HepG2 (cell line): Measurements from ENCODE around the gene KCNAB1. TPM values are rescaled to one million over a fixed set of nuclear protein-coding genes. Genes with fewer than 3 reads are reported as not detected.

ENCODE experiments used
- ADNP ChIP-seq: sonication (generic); formaldehyde crosslinking; IDR thresholded peaks from 2 replicates; pipeline ENCODE4 v1.4.0; 2020; ENCODE audit warnings: missing genetic modification reagents
- EHMT2 ChIP-seq: fragments of 200-600 bp; sonication (generic); IDR thresholded peaks from 2 replicates; pipeline ENCODE4 v1.7.0; 2017; ENCODE audit warnings: antibody characterized with exemption, low read depth, low read length, borderline replicate concordance
- ISL2 ChIP-seq: sonication (generic); formaldehyde crosslinking; IDR thresholded peaks from 2 replicates; pipeline ENCODE4 v1.5.0; 2020; ENCODE audit warnings: missing genetic modification reagents
- PAWR ChIP-seq: sonication (generic); formaldehyde crosslinking; IDR thresholded peaks from 2 replicates; pipeline ENCODE4 v1.4.0; 2020; ENCODE audit warnings: missing genetic modification reagents, mild to moderate bottlenecking, borderline replicate concordance
- RNF2 ChIP-seq: fragments of 450-650 bp; conservative IDR thresholded peaks from 2 replicates; pipeline ENCODE4 v1.6.1; 2016; ENCODE audit warnings: low read depth
- RORA ChIP-seq: sonication (generic); formaldehyde crosslinking; IDR thresholded peaks from 2 replicates; pipeline ENCODE4 v1.5.0; 2020; ENCODE audit warnings: mild to moderate bottlenecking, missing genetic modification reagents, moderate library complexity
- SALL1 ChIP-seq: sonication (generic); formaldehyde crosslinking; IDR thresholded peaks from 2 replicates; pipeline ENCODE4 v1.8.0; 2022; ENCODE audit warnings: mild to moderate bottlenecking, missing genetic modification reagents
- SCMH1 ChIP-seq: sonication (generic); formaldehyde crosslinking; IDR thresholded peaks from 2 replicates; pipeline ENCODE4 v1.9.0; 2021; ENCODE audit warnings: missing genetic modification reagents, mild to moderate bottlenecking, borderline replicate concordance
- ZNF44 ChIP-seq: sonication (generic); formaldehyde crosslinking; IDR thresholded peaks from 2 replicates; pipeline ENCODE4 v1.5.1; 2020; ENCODE audit warnings: mild to moderate bottlenecking, missing genetic modification reagents
- ZNF749 ChIP-seq: sonication (generic); formaldehyde crosslinking; IDR thresholded peaks from 2 replicates; pipeline ENCODE4 v1.8.0; 2022; ENCODE audit warnings: mild to moderate bottlenecking, missing genetic modification reagents, moderate library complexity, borderline replicate concordance
- ZNF83 ChIP-seq: sonication (generic); formaldehyde crosslinking; IDR thresholded peaks from 2 replicates; pipeline ENCODE4 v1.4.0; 2020; ENCODE audit warnings: missing genetic modification reagents, mild to moderate bottlenecking, borderline replicate concordance
- polyA plus RNA-seq, 8 experiments: library from polyadenylated mRNA; depleted of rRNA in 3 of 8; stranded (reverse) in 7 of 8; unstranded in 1 of 8; fragments of >200 nt; fragmentation: Illumina TruSeq in 4 of 8; extraction: Trizol in 4 of 8; gene quantifications; 2 replicates each; pipeline versions ENCODE4 v1.2.1 to v1.2.3, GENCODE V29; 2011 to 2016; ENCODE audit warnings: low read depth in 4 of 8, missing spikeins in 1 of 8, mixed read lengths in 1 of 8; ENCODE audit not compliant: insufficient read depth in 1 of 8
- total RNA-seq, 5 experiments: library from RNA; depleted of rRNA; stranded (reverse); fragments of >200 nt; fragmentation: Illumina TruSeq; extraction: Trizol; gene quantifications; 2 replicates each; pipeline ENCODE4 v1.2.3, GENCODE V29; 2016; ENCODE audit warnings: low read depth in 1 of 5
- TF ChIP-seq, protein P1 (sequence below): sonication (generic); formaldehyde crosslinking; IDR thresholded peaks from 2 replicates; pipeline ENCODE4 v1.4.0; 2020; ENCODE audit warnings: missing genetic modification reagents, borderline replicate concordance
- TF ChIP-seq, protein P2 (sequence below): sonication (generic); formaldehyde crosslinking; IDR thresholded peaks from 2 replicates; pipeline ENCODE4 v1.4.0; 2020; ENCODE audit warnings: missing genetic modification reagents
- TF ChIP-seq, protein P3 (sequence below): sonication (generic); formaldehyde crosslinking; IDR thresholded peaks from 2 replicates; pipeline ENCODE4 v1.4.0; 2020; ENCODE audit warnings: missing genetic modification reagents, borderline replicate concordance
- TF ChIP-seq, protein P4 (sequence below): sonication (generic); formaldehyde crosslinking; IDR thresholded peaks from 2 replicates; pipeline ENCODE4 v1.4.0; 2020; ENCODE audit warnings: missing genetic modification reagents, borderline replicate concordance
- TF ChIP-seq, protein P5 (sequence below): sonication (generic); formaldehyde crosslinking; IDR thresholded peaks from 2 replicates; pipeline ENCODE4 v1.5.0; 2020; ENCODE audit warnings: mild to moderate bottlenecking, missing genetic modification reagents

The KCNAB1 gene
- total and polyA plus RNA-seq, 2 of the 13 experiments (the other 11 are each of a cell fraction or from before 2014, with no cell fraction given): not detected

DNA sequence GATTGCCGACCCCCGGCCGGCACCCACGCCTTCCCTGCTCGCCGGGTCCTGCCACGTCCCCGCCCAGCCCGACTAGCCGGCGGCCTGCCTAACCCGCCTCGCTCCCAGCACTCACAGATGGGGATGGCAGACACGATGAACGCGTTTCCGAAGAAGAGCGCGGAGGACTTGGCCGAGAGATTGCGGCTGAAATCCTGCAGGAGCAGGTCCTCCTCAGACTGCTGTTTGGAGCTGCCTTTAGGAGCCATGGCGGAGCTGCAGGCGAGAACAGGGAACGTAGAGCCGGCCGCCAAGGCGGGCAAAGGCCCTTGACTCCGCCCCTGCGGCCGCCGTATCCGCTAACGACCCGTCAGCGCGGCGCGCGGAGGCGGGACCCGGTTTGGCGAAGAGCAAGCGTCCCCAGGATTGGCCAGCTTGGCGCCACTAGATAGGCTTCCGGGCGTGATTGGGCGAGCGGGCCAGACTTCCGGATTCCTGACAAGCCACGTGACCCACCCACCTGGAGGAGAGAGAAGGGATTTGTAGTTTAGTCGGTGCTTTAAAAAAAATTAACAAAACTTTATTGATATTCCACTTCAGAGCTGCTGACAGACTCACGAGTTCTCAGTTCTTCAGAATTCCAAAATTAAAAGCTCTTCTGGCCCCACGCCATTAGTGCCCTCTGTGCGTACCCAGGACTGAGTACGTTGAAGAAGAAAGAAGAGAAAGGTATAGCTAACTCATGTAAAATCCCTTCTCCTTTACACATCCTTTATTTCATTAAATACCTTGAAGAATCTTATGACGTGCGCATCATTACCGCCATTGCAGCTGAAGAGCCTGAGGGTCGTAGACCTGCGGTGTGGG is 434.7 kb downstream of the KCNAB1 start, which contains the start of gene SSR3 (continued):
- TF ChIP-seq RORA (CRISPR knock-in tag): no peak
- TF ChIP-seq, protein P1, sequence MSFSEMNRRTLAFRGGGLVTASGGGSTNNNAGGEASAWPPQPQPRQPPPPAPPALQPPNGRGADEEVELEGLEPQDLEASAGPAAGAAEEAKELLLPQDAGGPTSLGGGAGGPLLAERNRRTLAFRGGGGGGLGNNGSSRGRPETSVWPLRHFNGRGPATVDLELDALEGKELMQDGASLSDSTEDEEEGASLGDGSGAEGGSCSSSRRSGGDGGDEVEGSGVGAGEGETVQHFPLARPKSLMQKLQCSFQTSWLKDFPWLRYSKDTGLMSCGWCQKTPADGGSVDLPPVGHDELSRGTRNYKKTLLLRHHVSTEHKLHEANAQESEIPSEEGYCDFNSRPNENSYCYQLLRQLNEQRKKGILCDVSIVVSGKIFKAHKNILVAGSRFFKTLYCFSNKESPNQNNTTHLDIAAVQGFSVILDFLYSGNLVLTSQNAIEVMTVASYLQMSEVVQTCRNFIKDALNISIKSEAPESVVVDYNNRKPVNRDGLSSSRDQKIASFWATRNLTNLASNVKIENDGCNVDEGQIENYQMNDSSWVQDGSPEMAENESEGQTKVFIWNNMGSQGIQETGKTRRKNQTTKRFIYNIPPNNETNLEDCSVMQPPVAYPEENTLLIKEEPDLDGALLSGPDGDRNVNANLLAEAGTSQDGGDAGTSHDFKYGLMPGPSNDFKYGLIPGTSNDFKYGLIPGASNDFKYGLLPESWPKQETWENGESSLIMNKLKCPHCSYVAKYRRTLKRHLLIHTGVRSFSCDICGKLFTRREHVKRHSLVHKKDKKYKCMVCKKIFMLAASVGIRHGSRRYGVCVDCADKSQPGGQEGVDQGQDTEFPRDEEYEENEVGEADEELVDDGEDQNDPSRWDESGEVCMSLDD: 0 out of 2 replicates have a peak, but pooled peaks have one; percentile 6
- TF ChIP-seq, protein P2, sequence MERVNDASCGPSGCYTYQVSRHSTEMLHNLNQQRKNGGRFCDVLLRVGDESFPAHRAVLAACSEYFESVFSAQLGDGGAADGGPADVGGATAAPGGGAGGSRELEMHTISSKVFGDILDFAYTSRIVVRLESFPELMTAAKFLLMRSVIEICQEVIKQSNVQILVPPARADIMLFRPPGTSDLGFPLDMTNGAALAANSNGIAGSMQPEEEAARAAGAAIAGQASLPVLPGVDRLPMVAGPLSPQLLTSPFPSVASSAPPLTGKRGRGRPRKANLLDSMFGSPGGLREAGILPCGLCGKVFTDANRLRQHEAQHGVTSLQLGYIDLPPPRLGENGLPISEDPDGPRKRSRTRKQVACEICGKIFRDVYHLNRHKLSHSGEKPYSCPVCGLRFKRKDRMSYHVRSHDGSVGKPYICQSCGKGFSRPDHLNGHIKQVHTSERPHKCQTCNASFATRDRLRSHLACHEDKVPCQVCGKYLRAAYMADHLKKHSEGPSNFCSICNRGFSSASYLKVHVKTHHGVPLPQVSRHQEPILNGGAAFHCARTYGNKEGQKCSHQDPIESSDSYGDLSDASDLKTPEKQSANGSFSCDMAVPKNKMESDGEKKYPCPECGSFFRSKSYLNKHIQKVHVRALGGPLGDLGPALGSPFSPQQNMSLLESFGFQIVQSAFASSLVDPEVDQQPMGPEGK: no peak
- TF ChIP-seq, protein P3, sequence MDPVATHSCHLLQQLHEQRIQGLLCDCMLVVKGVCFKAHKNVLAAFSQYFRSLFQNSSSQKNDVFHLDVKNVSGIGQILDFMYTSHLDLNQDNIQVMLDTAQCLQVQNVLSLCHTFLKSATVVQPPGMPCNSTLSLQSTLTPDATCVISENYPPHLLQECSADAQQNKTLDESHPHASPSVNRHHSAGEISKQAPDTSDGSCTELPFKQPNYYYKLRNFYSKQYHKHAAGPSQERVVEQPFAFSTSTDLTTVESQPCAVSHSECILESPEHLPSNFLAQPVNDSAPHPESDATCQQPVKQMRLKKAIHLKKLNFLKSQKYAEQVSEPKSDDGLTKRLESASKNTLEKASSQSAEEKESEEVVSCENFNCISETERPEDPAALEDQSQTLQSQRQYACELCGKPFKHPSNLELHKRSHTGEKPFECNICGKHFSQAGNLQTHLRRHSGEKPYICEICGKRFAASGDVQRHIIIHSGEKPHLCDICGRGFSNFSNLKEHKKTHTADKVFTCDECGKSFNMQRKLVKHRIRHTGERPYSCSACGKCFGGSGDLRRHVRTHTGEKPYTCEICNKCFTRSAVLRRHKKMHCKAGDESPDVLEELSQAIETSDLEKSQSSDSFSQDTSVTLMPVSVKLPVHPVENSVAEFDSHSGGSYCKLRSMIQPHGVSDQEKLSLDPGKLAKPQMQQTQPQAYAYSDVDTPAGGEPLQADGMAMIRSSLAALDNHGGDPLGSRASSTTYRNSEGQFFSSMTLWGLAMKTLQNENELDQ: no peak
- peak; percentile 63; the same call in 1 of the 2 replicates for TF ChIP-seq ISL2 (CRISPR knock-in tag)
- TF ChIP-seq ZNF83: no peak; the same call in 1 of the 2 replicates
- TF ChIP-seq ADNP: no peak
- peak; percentile 75; the same call in 1 of the 2 replicates for TF ChIP-seq SALL1 (CRISPR knock-in tag)
- TF ChIP-seq EHMT2: no peak
- no peak for TF ChIP-seq SCMH1
- TF ChIP-seq, protein P4, sequence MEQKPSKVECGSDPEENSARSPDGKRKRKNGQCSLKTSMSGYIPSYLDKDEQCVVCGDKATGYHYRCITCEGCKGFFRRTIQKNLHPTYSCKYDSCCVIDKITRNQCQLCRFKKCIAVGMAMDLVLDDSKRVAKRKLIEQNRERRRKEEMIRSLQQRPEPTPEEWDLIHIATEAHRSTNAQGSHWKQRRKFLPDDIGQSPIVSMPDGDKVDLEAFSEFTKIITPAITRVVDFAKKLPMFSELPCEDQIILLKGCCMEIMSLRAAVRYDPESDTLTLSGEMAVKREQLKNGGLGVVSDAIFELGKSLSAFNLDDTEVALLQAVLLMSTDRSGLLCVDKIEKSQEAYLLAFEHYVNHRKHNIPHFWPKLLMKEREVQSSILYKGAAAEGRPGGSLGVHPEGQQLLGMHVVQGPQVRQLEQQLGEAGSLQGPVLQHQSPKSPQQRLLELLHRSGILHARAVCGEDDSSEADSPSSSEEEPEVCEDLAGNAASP: peak; percentile 47; the same call in 1 of the 2 replicates
- TF ChIP-seq PAWR (CRISPR knock-in tag): no peak
- TF ChIP-seq ZNF749 (CRISPR knock-in tag): no peak; the same call in 1 of the 2 replicates
- TF ChIP-seq, protein P5, sequence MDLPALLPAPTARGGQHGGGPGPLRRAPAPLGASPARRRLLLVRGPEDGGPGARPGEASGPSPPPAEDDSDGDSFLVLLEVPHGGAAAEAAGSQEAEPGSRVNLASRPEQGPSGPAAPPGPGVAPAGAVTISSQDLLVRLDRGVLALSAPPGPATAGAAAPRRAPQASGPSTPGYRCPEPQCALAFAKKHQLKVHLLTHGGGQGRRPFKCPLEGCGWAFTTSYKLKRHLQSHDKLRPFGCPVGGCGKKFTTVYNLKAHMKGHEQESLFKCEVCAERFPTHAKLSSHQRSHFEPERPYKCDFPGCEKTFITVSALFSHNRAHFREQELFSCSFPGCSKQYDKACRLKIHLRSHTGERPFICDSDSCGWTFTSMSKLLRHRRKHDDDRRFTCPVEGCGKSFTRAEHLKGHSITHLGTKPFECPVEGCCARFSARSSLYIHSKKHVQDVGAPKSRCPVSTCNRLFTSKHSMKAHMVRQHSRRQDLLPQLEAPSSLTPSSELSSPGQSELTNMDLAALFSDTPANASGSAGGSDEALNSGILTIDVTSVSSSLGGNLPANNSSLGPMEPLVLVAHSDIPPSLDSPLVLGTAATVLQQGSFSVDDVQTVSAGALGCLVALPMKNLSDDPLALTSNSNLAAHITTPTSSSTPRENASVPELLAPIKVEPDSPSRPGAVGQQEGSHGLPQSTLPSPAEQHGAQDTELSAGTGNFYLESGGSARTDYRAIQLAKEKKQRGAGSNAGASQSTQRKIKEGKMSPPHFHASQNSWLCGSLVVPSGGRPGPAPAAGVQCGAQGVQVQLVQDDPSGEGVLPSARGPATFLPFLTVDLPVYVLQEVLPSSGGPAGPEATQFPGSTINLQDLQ: no peak
- 0 out of 2 replicates have a peak, but pooled peaks have one; percentile 61 for TF ChIP-seq RNF2
- TF ChIP-seq ZNF44 (CRISPR knock-in tag): no peak
